HG03432 (cell line): ENCODE data around the gene SCGB1C2.
"Not testable (repeated sequence)": the region's sequence is repeated elsewhere in the genome, so short reads cannot be mapped to it uniquely, and the experiment has no call there.

Experiments
- ATAC-seq: cut with Tn5 transposase; IDR thresholded peaks from one replicate; pipeline ENCODE4 v1.9.1; 2021; ENCODE audit warnings: mild to moderate bottlenecking, moderate library complexity; ENCODE audit not compliant: unreplicated experiment

The SCGB1C2 gene

GRCh38 chr17:137166-137807 lies at the start of gene SCGB1C2:
TSS of gene SCGB1C2 (plus strand) at chr17:137569. CDS start at chr17:137591, 22 bp downstream.
- not testable (repeated sequence) for ATAC-seq

GRCh38 chr17:113111-113510 lies 24.3 kb upstream of the SCGB1C2 start:
- ATAC-seq = not testable (repeated sequence)

- ATAC-seq = not testable (repeated sequence)
These were observed 18.9 kb upstream of the SCGB1C2 start for GRCh38 chr17:118339-118917.

DNA sequence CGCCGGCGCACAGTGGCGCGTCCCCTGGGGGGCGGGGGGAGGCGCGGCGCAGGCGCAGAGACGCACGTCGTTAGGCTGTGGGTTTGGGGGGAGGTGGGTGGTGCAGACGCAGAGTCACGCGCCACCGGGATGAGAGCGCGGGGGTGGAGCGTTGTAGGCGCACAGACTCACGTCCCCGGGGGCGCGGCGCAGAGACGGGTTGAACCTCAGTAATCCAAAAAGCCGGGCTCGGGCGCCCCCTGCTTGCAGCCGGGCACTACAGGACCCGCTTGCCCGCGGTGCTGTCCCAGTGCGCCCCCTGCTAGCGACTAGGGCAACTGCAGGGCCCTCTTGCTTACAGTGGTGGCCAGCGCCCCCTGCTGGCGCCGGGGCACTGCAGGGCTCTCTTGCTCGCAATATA lies 3.4 kb upstream of the SCGB1C2 start:
- not testable (repeated sequence) for ATAC-seq

DNA sequence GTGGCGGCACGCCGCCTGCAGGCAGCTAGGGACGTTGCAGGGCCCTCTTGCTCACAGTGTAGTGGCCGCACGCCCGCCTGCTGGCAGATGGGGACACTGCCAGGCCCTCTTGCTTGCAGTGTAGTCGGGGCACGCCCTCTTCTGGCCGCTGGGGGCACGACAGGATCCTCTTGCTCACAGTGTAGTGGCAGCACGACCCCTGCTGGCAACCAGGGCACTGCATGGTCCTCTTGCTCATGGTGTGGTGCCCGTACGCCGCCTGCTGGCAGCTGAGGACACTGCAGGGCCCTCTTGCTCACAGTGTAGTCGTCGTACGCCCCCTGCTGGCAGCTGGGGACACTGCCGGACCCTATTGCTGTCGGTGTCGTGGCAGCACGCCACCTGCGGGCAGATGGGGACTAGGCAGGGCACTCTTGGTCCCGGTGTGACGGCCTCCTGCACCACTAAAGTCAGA lies 3.0 kb upstream of the SCGB1C2 start:
- peak; percentile 86 for ATAC-seq

- ATAC-seq = not testable (repeated sequence)
These were observed 2.3 kb upstream of the SCGB1C2 start for GRCh38 chr17:135022-135421.

- ATAC-seq = not testable (repeated sequence)
These were observed 1.5 kb upstream of the SCGB1C2 start for GRCh38 chr17:135895-136294.

GRCh38 chr17:136531-136930 lies 838 bp upstream of the SCGB1C2 start:
- ATAC-seq = peak; percentile 50

GRCh38 chr17:139401-140205 lies 2.2 kb downstream of the SCGB1C2 start:
- ATAC-seq = not testable (repeated sequence)

- no peak for ATAC-seq
These were observed 4.8 kb downstream of the SCGB1C2 start for GRCh38 chr17:142102-142661.

GRCh38 chr17:142876-143784 lies 5.8 kb downstream of the SCGB1C2 start:
- no peak for ATAC-seq

GRCh38 chr17:143785-144281 lies 6.5 kb downstream of the SCGB1C2 start:
- ATAC-seq = peak; percentile 47

- no peak for ATAC-seq
These were observed 7.7 kb downstream of the SCGB1C2 start for GRCh38 chr17:144936-145670.

GRCh38 chr17:145671-146541 lies 8.5 kb downstream of the SCGB1C2 start:
- no peak for ATAC-seq

- ATAC-seq = no peak
These were observed 9.2 kb downstream of the SCGB1C2 start for GRCh38 chr17:146546-146945.

GRCh38 chr17:146983-147761 lies 9.8 kb downstream of the SCGB1C2 start:
- ATAC-seq = no peak

DNA sequence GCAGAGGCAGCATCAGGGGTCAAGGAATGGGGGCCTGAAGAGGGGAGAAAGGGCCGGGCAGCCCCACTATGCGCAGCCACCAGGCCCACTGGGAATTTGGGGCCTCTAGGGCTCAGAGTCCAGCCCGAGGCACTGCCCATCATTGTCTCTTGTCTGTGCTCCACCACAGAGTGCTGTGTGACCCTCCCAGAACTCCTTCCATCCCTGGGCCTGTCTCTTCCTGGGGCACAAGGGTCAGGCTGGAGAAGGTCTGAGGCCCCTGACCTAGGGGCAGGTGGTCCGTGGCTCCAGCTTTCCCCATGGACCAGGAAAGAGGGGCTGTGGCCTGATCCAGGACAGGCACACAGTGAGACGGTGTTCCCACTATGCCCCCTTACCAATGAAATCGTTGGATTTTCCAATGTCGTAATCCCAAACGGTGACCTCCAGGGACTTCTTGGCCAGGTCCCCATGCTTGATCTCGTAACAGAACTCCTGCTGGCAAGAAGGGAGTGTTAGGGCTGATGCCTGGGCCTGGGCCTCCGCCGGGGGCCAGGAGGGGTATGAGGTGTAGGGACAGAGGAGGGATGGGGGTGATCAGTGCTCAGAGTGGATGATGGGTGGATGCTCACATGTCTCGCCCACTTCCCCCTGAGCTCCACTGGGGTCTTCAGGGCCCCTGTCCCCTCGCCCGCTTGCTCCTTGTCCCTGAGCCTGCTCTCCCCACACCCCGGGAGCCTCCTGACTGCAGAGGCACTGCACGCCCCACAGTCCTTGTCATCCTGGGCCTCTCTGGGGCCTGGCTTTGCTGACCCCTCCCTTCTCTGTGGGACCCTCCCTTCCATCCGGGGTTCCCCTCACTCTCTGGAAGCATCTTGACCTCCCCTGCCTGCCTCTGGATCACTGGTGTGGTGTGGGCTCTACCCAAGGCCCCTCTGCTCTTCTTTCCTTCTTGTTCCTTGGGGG lies 10.7 kb downstream of the SCGB1C2 start:
- no peak for ATAC-seq
